HCT116 (cell line): ENCODE data around the gene AKAP13. TPM values are rescaled to one million over a fixed set of nuclear protein-coding genes. Genes with fewer than 3 reads are reported as not detected.

Experiments used
- ATAC-seq: fragments of 200-7000 bp; cut with Tn5 transposase; 2 replicates; pipeline ENCODE4 v1.9.1; 2020; ENCODE audit warnings: mild to moderate bottlenecking, moderate library complexity
- BruUV-seq: library from RNA; stranded (reverse); fragments of 400-500 nt; replicated peaks from 2 replicates; lab custom pipeline; 2021; lab: Mats Ljungman, UMichigan
- CTCF ChIA-PET: fragments of 300-600 bp; sonication (Branson Sonifier 250); formaldehyde crosslinking; loops from one replicate; lab custom pipeline; 2021; ENCODE audit warnings: antibody characterized with exemption; lab: Charles Lee
- POLR2A ChIA-PET: fragments of 300-600, 350-600 bp; sonication (Branson Sonifier 250); formaldehyde crosslinking; loops from one replicate; lab custom pipeline; 2021; ENCODE audit warnings: antibody characterized with exemption; lab: Charles Lee
- RAD21 ChIA-PET, 2 experiments: fragments of 300-600 bp; sonication (Branson Sonifier 250); formaldehyde crosslinking; loops; one replicate each; lab custom pipeline; 2023; ENCODE audit warnings: low total read pairs in 2 of 2; ENCODE audit not compliant: uncharacterized antibody in 2 of 2, unreplicated experiment in 2 of 2, low non-redundant PET in 1 of 2; lab: Charles Lee
- DNase-seq: peaks from one replicate; pipeline ENCODE4 v3.0.0-alpha.2; 2010; ENCODE audit warnings: low read depth, low spot score
- H2AFZ ChIP-seq: fragments of 200-600 bp; shearing (Covaris generic), sonication (generic); 2 replicates; pipeline ENCODE4 v1.6.1; 2017; ENCODE audit warnings: low read depth, mixed run types, mixed read lengths, antibody characterized with exemption, low read length; ENCODE audit not compliant: poor library complexity, severe bottlenecking
- H3K27ac ChIP-seq: 2 replicates; pipeline ENCODE4 v1.5.1; 2012; ENCODE audit warnings: low read depth, low read length
- H3K27me3 ChIP-seq: fragments of 200-600 bp; sonication (generic); 2 replicates; pipeline ENCODE4 v1.6.1; 2016; ENCODE audit warnings: mixed run types, low read length, mixed read lengths; ENCODE audit not compliant: insufficient read depth
- H3K36me3 ChIP-seq, 2 experiments: fragments of 200-500 bp in 1 of 2; fragments of 200-600 bp in 1 of 2; sonication (Bioruptor generic) in 1 of 2; sonication (generic) in 1 of 2; 2 replicates each; pipeline versions ENCODE4 v1.5.1 to v1.6.1; 2014 to 2016; ENCODE audit warnings: low read length in 2 of 2, inconsistent platforms in 1 of 2, mixed read lengths in 1 of 2, mixed run types in 1 of 2; ENCODE audit not compliant: insufficient read depth in 2 of 2, control insufficient read depth in 1 of 2
- H3K4me1 ChIP-seq, 2 experiments: fragments of 200-600 bp in 1 of 2; sonication (generic) in 1 of 2; 2 replicates each; pipeline versions ENCODE4 v1.5.1 to v1.6.1; 2012 to 2017; ENCODE audit warnings: low read length in 2 of 2, inconsistent platforms in 1 of 2, mild to moderate bottlenecking in 1 of 2, mixed read lengths in 1 of 2, mixed run types in 1 of 2, moderate library complexity in 1 of 2; ENCODE audit not compliant: insufficient read depth in 2 of 2, control insufficient read depth in 1 of 2
- H3K4me2 ChIP-seq: fragments of 200-600 bp; sonication (generic); 2 replicates; pipeline ENCODE4 v1.6.1; 2017; ENCODE audit warnings: mixed run types, low read length, mixed read lengths
- H3K4me3 ChIP-seq, 2 experiments: fragments of 200-600 bp in 1 of 2; sonication (generic) in 1 of 2; replicated peaks in 1 of 2; 2 replicates each; pipeline ENCODE4 v1.5.1; 2011 to 2016; ENCODE audit warnings: low read length in 2 of 2, control low read depth in 1 of 2, low read depth in 1 of 2, mild to moderate bottlenecking in 1 of 2, mixed read lengths in 1 of 2, mixed run types in 1 of 2
- H3K79me2 ChIP-seq: fragments of 200-600 bp; sonication (generic); 2 replicates; pipeline ENCODE4 v1.6.1; 2017; ENCODE audit warnings: mild to moderate bottlenecking, mixed run types, low read length, moderate library complexity, mixed read lengths; ENCODE audit not compliant: insufficient read depth
- H3K9ac ChIP-seq: fragments of 200-600 bp; sonication (generic); 2 replicates; pipeline ENCODE4 v1.6.1; 2016; ENCODE audit warnings: low read length, mixed read lengths
- H3K9me2 ChIP-seq: fragments of 200-600 bp; sonication (generic), shearing (Covaris generic); 2 replicates; pipeline ENCODE4 v1.6.1; 2017; ENCODE audit warnings: mixed run types, mild to moderate bottlenecking, moderate library complexity; ENCODE audit not compliant: insufficient read depth
- H3K9me3 ChIP-seq, 2 experiments: fragments of 200-500 bp in 1 of 2; fragments of 200-600 bp in 1 of 2; sonication (Bioruptor generic) in 1 of 2; sonication (generic) in 1 of 2; 2 replicates each; pipeline ENCODE4 v1.6.1; 2014 to 2017; ENCODE audit warnings: low read length in 2 of 2, mixed read lengths in 2 of 2, inconsistent platforms in 1 of 2, low read depth in 1 of 2, mild to moderate bottlenecking in 1 of 2, mixed run types in 1 of 2, moderate library complexity in 1 of 2; ENCODE audit not compliant: control insufficient read depth in 1 of 2, insufficient read depth in 1 of 2
- H4K20me1 ChIP-seq: fragments of 200-600 bp; sonication (generic), shearing (Covaris generic); 2 replicates; pipeline ENCODE4 v1.6.1; 2017; ENCODE audit warnings: mixed run types, mild to moderate bottlenecking, moderate library complexity; ENCODE audit not compliant: insufficient read depth
- CBX3 ChIP-seq: IDR thresholded peaks from 2 replicates; pipeline ENCODE4 v1.6.1; 2012; ENCODE audit warnings: low read depth
- ELF1 ChIP-seq: IDR thresholded peaks from 2 replicates; pipeline ENCODE4 v1.6.1; 2012; ENCODE audit warnings: low read depth, borderline replicate concordance
- EZH2 ChIP-seq: fragments of 200-600 bp; sonication (generic); IDR thresholded peaks from 2 replicates; pipeline ENCODE4 v1.6.1; 2017; ENCODE audit warnings: antibody characterized with exemption, mixed run types
- FOSL1 ChIP-seq: IDR thresholded peaks from 2 replicates; pipeline ENCODE4 v1.6.1; 2012; ENCODE audit warnings: low read depth
- POLR2A ChIP-seq: IDR thresholded peaks from 2 replicates; pipeline ENCODE4 v1.7.0; 2011; ENCODE audit warnings: borderline replicate concordance; ENCODE audit not compliant: insufficient read depth, insufficient read length; ENCODE audit errors: extremely low read depth
- POLR2AphosphoS5 ChIP-seq: IDR thresholded peaks from 2 replicates; pipeline ENCODE4 v1.6.1; 2011; ENCODE audit warnings: mild to moderate bottlenecking, low read depth, low read length, moderate library complexity
- SRF ChIP-seq: IDR thresholded peaks from 2 replicates; pipeline ENCODE4 v1.6.1; 2012; ENCODE audit warnings: low read depth
- TCF7L2 ChIP-seq: IDR thresholded peaks from 2 replicates; pipeline ENCODE4 v1.7.0; 2011; ENCODE audit warnings: borderline replicate concordance, inconsistent platforms; ENCODE audit not compliant: insufficient read depth, insufficient read length; ENCODE audit errors: extremely low read depth
- YY1 ChIP-seq: IDR thresholded peaks from 2 replicates; pipeline ENCODE4 v1.6.1; 2011; ENCODE audit warnings: low read length, low read depth, moderate library complexity, mild to moderate bottlenecking; ENCODE audit not compliant: insufficient replicate concordance; ENCODE audit errors: extremely low read depth
- ZNF274 ChIP-seq: fragments of 200-500 bp; sonication (Bioruptor generic); IDR thresholded peaks from 2 replicates; pipeline ENCODE4 v1.6.1; 2014; ENCODE audit warnings: mild to moderate bottlenecking, low read depth, low read length, inconsistent platforms
- intact Hi-C: fragments of 100-400 bp; cut with micrococcal nuclease; formaldehyde crosslinking; loops from 2 replicates; pipeline ENCODE4 v1.10.0; 2022
- total RNA-seq: library from RNA; stranded (reverse); gene quantifications from one replicate; pipeline ENCODE4 v1.2.1, GENCODE V29; 2021; ENCODE audit not compliant: unreplicated experiment
- TF ChIP-seq, protein P1 (sequence below): IDR thresholded peaks from 2 replicates; pipeline ENCODE4 v1.6.1; 2012; ENCODE audit warnings: low read depth
- TF ChIP-seq, protein P2 (sequence below): IDR thresholded peaks from 2 replicates; pipeline ENCODE4 v1.6.1; 2012
- TF ChIP-seq, protein P3 (sequence below): IDR thresholded peaks from 2 replicates; pipeline ENCODE4 v1.6.1; 2012

The AKAP13 gene
- total RNA-seq, 1 experiment from 2014 or later, result 43.1 TPM

DNA sequence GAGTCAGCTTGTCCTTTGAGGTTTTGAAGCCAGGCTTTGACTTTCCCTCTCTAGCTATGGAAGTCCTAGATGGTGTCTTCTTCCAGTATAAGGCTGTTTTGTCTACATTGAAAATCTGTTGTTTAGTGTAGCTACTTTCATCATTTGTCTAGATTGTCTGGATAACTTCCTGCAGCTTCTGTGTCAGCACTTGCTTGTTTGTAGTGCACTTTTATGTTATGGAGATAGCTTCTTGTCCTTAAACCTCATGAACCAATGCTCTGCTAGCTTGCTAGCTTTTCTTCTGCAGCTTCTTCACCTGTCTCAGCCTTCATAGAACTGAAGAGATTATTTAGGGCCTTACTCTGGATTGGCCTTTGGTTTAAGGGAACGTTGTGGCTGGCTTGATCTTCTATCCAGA, 43.8 kb downstream of the AKAP13 start:
- no peak for ATAC-seq

More for the DNA sequence above, 43.8 kb downstream of the AKAP13 start:
- H3K9me2 ChIP-seq, result no peaks in the 10 kb centered on the region
- DNase-seq, result no peak
- H3K9ac ChIP-seq, result no peak overlapping the region
- no peak overlapping the region for H2AFZ ChIP-seq
- H3K36me3 ChIP-seq, result no peaks in the 10 kb centered on the region
- H3K4me3 ChIP-seq, result no peak overlapping the region
- no peaks in the 10 kb centered on the region for H3K27me3 ChIP-seq
- peaks cover 9% of the 10 kb centered on the region; the same call in 1 of the 2 replicates for H4K20me1 ChIP-seq
- H3K4me2 ChIP-seq, result no peak overlapping the region
- RAD21 ChIA-PET, result no interaction called here
- H3K4me1 ChIP-seq, result peaks cover 0 to 11% of the 10 kb centered on the region in 2 experiments; a peak in 2 of 4 replicates
- H3K27ac ChIP-seq, result no peak overlapping the region
- POLR2A ChIA-PET, result no interaction called here
- TF ChIP-seq POLR2A (no peak), SRF (no peak), TCF7L2 (no peak), ZNF274 (no peak), POLR2AphosphoS5 (no peak), FOSL1 (no peak), EZH2 (no peak), ELF1 (no peak), CBX3 (no peak), YY1 (no peak)
- TF ChIP-seq, protein P1, sequence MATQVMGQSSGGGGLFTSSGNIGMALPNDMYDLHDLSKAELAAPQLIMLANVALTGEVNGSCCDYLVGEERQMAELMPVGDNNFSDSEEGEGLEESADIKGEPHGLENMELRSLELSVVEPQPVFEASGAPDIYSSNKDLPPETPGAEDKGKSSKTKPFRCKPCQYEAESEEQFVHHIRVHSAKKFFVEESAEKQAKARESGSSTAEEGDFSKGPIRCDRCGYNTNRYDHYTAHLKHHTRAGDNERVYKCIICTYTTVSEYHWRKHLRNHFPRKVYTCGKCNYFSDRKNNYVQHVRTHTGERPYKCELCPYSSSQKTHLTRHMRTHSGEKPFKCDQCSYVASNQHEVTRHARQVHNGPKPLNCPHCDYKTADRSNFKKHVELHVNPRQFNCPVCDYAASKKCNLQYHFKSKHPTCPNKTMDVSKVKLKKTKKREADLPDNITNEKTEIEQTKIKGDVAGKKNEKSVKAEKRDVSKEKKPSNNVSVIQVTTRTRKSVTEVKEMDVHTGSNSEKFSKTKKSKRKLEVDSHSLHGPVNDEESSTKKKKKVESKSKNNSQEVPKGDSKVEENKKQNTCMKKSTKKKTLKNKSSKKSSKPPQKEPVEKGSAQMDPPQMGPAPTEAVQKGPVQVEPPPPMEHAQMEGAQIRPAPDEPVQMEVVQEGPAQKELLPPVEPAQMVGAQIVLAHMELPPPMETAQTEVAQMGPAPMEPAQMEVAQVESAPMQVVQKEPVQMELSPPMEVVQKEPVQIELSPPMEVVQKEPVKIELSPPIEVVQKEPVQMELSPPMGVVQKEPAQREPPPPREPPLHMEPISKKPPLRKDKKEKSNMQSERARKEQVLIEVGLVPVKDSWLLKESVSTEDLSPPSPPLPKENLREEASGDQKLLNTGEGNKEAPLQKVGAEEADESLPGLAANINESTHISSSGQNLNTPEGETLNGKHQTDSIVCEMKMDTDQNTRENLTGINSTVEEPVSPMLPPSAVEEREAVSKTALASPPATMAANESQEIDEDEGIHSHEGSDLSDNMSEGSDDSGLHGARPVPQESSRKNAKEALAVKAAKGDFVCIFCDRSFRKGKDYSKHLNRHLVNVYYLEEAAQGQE, result no peak
- TF ChIP-seq, protein P2, sequence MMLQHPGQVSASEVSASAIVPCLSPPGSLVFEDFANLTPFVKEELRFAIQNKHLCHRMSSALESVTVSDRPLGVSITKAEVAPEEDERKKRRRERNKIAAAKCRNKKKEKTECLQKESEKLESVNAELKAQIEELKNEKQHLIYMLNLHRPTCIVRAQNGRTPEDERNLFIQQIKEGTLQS, result no peak
- TF ChIP-seq, protein P3, sequence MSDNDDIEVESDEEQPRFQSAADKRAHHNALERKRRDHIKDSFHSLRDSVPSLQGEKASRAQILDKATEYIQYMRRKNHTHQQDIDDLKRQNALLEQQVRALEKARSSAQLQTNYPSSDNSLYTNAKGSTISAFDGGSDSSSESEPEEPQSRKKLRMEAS, result no peak
- intact Hi-C loops, result no loop called here
- H3K79me2 ChIP-seq, result peaks cover 89% of the 10 kb centered on the region
- CTCF ChIA-PET, result no interaction called here
- no peaks in the 10 kb centered on the region for H3K9me3 ChIP-seq
- no TSS peak for BruUV-seq
